ENCODE data around the gene BBLN. TPM values are rescaled to one million over a fixed set of nuclear protein-coding genes. Genes with fewer than 3 reads are reported as not detected.

Gene BBLN
- total and polyA plus RNA-seq, 5 experiments from 2014 or later, result 47.7 to 122 (median 116) TPM

DNA sequence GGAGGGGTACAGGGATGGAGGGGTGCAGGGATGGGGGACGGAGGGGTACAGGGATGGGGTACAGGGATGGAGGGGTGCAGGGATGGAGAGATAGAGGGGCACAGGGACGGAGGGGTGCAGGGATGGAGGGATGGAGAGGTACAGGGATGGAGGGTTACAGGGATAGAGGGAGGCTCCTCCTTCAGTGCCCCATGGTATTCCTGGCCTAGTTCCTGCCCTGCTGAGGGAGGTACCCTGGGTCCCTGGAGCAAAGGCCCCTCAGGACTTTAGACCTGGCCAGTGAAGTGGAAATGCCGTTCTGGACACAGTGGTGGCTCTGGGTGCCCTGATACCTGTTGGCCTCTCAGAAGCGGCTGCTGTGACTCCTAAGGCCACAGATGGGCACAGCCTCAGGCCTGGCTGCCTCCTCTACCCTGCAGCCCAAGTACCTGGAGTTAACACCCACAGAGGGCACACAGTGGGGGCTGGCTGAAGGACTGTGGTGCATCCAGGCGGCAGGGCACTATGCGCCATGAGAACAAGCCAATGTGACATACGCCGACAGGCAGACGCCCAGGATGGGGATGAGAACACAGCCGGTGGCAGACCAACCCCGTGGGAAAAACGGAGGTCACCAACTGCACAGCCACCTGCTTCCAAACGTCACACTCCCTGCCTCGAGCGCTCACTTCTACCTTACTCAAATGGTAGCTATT is 40.9 kb upstream of the BBLN start:
- peaks cover 0 to 35% (median 0%) of the 10 kb centered on the region in 3 donors for H3K36me3 Mint-ChIP-seq
- H3K27ac Mint-ChIP-seq, result peak overlapping the region in 1 of 10 donors; percentile 90
- H3K4me1 Mint-ChIP-seq, result peaks cover 3 to 24% (median 12%) of the 10 kb centered on the region in 4 donors
- H3K9me3 Mint-ChIP-seq, result no peaks in the 10 kb centered on the region
- POLR2A ChIA-PET, result interaction anchor here (0.6 kb wide), 1 partner anchor 67 kb away, joined by 3 read pairs; no protein-coding TSS in a partner anchor
- ATAC-seq (no peak), DNase-seq (peak in 1 of 10 donors; percentile 48)
- no peak overlapping the region for H3K4me3 Mint-ChIP-seq
- H3K27me3 Mint-ChIP-seq, result no peaks in the 10 kb centered on the region

- Mint-ChIP-seq H3K27me3 (no peaks in the 10 kb centered on the region), H3K9me3 (no peaks in the 10 kb centered on the region), H3K27ac (no peak overlapping the region), H3K4me1 (peaks cover 5 to 30% (median 17%) of the 10 kb centered on the region in 4 donors), H3K36me3 (peaks cover 0 to 38% (median 2%) of the 10 kb centered on the region in 3 donors), H3K4me3 (no peak overlapping the region)
- POLR2A ChIA-PET, result interaction anchor here (0.6 kb wide), 1 partner anchor 68 kb away, joined by 3 read pairs; no protein-coding TSS in a partner anchor
- DNase-seq, result peak in 1 of 10 donors; percentile 54
- no peak for ATAC-seq
Observed at GRCh38 chr9:128120061-128120740, 39.9 kb upstream of the BBLN start.

DNA sequence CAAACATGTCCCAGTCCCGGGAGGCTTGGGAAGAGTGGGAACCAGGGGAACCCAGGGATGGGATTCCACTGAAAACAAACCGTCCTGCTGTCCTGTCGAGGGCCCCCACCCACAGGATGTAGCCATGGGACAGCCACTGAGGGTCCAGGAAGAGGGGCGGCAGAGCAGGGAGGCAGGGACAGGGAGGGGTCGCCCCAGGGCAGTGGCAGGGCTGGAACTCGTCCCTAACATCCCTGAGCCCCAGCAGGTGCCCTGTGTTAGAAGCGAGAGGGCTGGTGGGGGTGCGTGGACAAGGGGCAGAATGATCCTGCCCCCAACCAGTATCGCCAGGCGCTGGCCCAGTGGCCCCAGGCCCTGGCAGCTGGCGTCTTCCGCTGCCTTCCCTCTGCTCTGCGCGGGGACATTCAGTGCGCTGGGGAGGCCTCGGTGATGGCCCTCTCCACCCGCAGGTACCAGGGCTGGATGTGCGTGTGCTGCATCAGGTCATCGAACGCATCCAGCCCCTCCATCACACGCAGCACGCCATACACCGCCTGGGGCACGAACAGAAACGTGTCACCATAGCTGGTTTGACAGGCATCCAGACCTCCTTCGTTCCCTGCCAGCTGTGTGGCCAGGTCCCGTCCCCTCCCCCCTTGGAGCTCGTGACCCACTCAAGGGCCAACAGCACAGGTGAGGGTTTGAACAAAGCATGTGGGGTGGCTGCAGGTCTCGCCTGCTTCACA is 39.2 kb upstream of the BBLN start:
- no peaks in the 10 kb centered on the region for H3K27me3 Mint-ChIP-seq
- DNase-seq (peak in 1 of 10 donors; percentile 55), ATAC-seq (no peak)
- H3K36me3 Mint-ChIP-seq, result peaks cover 0 to 36% (median 2%) of the 10 kb centered on the region in 3 donors
- no peaks in the 10 kb centered on the region for H3K9me3 Mint-ChIP-seq
- peaks cover 10 to 32% (median 24%) of the 10 kb centered on the region in 4 donors for H3K4me1 Mint-ChIP-seq
- no peak overlapping the region for H3K27ac Mint-ChIP-seq
- no peak overlapping the region for H3K4me3 Mint-ChIP-seq
- POLR2A ChIA-PET, result no interaction called here

DNA sequence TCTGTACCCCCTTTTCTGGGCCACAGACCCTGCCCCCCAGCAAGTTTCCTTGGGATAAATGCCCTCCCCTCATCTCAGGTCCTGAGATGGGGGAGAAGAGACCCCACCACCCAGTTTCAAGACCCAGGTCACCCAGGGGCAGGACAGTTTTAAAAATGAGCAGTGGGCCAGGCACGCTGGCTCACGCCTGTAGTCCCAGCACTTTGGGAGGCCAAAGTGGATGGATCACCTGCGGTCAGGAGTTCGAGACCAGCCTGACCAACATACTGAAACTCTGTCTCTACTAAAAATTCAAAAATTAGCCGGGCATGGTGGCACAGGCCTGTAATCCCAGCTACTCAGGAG is 38.6 kb upstream of the BBLN start:
- Mint-ChIP-seq H3K27me3 (no peaks in the 10 kb centered on the region), H3K4me3 (no peak overlapping the region), H3K9me3 (no peaks in the 10 kb centered on the region), H3K27ac (no peak overlapping the region), H3K36me3 (peaks cover 0 to 34% (median 2%) of the 10 kb centered on the region in 3 donors), H3K4me1 (peaks cover 11 to 32% (median 29%) of the 10 kb centered on the region in 4 donors)
- ATAC-seq, result no peak
- POLR2A ChIA-PET, result interaction anchor here (0.7 kb wide), 1 partner anchor 20 kb away, joined by 3 read pairs; no protein-coding TSS in a partner anchor
- DNase-seq, result no peak

GRCh38 chr9:128121924-128122808 is 37.9 kb upstream of the BBLN start:
- Mint-ChIP-seq H3K27me3 (no peaks in the 10 kb centered on the region), H3K27ac (no peak overlapping the region), H3K9me3 (no peaks in the 10 kb centered on the region), H3K36me3 (peaks cover 0 to 34% (median 2%) of the 10 kb centered on the region in 3 donors), H3K4me3 (no peak overlapping the region), H3K4me1 (peaks cover 11 to 34% (median 30%) of the 10 kb centered on the region in 4 donors)
- POLR2A ChIA-PET, result interaction anchor here (0.7 kb wide), 1 partner anchor 20 kb away, joined by 3 read pairs; no protein-coding TSS in a partner anchor
- ATAC-seq (no peak), DNase-seq (no peak)

DNA sequence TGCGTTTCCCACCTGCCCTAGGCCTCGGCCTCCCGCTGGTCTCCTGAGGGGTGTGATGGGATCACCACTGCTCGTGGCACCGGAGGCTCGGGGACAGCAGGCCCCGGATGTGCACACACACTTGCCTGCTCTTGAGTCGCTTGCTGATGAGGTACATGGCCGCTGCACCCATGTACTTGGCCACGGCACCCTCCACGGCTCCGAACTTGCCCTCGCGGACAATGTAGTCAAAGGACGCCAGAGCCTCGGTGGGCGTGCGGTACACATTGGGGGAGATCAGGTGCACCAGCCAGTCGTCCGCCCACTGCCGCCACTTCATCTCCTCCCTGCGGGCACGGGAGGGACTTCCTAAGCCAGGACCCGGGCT is 37.3 kb upstream of the BBLN start:
- Mint-ChIP-seq H3K4me1 (peaks cover 9 to 30% (median 26%) of the 10 kb centered on the region in 4 donors), H3K27me3 (no peaks in the 10 kb centered on the region), H3K36me3 (peaks cover 0 to 34% (median 2%) of the 10 kb centered on the region in 3 donors), H3K27ac (no peak overlapping the region), H3K4me3 (no peak overlapping the region), H3K9me3 (no peaks in the 10 kb centered on the region)
- ATAC-seq, result no peak
- POLR2A ChIA-PET, result no interaction called here
- peak in 1 of 10 donors; percentile 53 for DNase-seq

DNA sequence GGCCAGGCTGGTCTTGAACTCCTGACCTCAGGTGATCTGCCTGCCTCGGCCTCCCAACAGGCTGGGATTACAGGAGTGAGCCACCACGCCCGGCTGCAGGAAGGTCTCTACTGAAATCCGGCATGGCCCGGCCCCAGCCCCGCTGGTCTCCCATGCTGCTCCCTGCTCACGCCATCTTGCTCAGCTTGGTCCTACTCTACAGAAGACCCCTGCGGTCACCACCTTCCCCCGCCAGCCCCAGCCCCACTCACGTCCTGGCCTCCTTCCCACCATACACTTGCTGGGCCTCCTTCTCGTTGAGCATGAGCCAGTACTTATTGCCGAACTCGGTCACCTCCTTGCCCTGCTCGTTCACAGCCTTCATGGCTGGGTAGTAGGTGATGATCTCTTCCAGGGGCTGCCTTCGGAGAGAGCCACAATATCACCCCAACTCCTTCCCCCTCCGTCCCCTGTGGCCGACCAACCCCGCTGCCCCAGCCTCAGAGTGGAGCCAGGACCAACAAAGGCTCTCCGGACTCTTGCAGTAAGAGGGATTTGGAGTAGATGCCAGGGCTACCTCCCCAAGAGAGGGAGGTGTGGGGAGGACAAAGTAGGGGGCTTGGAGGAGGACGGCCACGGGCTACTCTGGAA is 36.5 kb upstream of the BBLN start:
- POLR2A ChIA-PET, result no interaction called here
- Mint-ChIP-seq H3K27ac (peak overlapping the region in 1 of 10 donors; percentile 18), H3K27me3 (no peaks in the 10 kb centered on the region), H3K9me3 (no peaks in the 10 kb centered on the region), H3K4me1 (peaks cover 12 to 31% (median 23%) of the 10 kb centered on the region in 4 donors), H3K4me3 (no peak overlapping the region), H3K36me3 (peaks cover 0 to 34% (median 2%) of the 10 kb centered on the region in 3 donors)
- peak in 1 of 10 donors; percentile 30 for DNase-seq
- ATAC-seq, result no peak

GRCh38 chr9:128124451-128124850 is 35.6 kb upstream of the BBLN start:
- DNase-seq (no peak), ATAC-seq (no peak)
- H3K27me3 Mint-ChIP-seq, result no peaks in the 10 kb centered on the region
- H3K4me3 Mint-ChIP-seq, result peak overlapping the region in 5 of 10 donors; percentile 38 to 91 (median 48)
- no peaks in the 10 kb centered on the region for H3K9me3 Mint-ChIP-seq
- peaks cover 0 to 34% (median 2%) of the 10 kb centered on the region in 3 donors for H3K36me3 Mint-ChIP-seq
- H3K4me1 Mint-ChIP-seq, result peaks cover 19 to 37% (median 29%) of the 10 kb centered on the region in 4 donors
- POLR2A ChIA-PET, result no interaction called here
- peak overlapping the region in 5 of 10 donors; percentile 41 to 85 (median 60) for H3K27ac Mint-ChIP-seq

DNA sequence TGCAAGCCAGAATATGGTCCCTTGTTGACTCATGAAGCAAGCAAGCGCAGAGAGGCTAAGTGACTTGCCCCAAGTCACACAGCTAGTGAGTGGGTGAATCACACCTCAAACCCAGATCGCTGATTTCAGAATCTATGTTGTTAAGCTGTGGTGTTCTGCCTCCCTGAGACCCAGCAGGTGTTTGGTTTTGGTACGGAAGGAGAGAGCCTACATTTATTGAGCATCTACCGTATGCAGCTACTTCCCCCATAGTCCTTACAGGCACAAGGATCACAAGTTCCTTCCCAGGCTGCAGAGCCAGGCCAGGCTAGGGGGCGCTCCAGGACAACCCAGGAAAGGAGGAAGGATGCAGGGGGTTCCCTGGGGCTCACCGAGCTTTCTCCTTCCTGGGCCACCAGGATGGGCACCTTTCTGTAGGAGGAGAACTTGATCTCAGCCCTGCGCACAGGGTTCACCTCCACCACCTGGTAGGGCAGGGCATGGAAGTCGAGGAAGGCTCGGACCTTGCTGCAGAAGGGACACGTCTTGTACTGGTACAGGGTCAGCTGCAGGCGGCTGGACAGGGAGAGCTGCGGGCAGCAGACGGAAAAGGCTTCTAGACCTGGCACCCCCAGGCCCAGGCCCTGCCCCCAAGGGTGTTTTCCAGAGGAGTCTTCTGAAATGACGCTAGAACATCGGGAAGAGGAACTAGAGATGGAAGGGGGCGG is 35.0 kb upstream of the BBLN start:
- Mint-ChIP-seq H3K4me3 (peak overlapping the region; percentile 42 to 99 (median 64)), H3K27me3 (no peaks in the 10 kb centered on the region), H3K4me1 (peaks cover 20 to 43% (median 33%) of the 10 kb centered on the region in 4 donors), H3K36me3 (peaks cover 0 to 34% (median 2%) of the 10 kb centered on the region in 3 donors), H3K9me3 (no peaks in the 10 kb centered on the region), H3K27ac (peak overlapping the region; percentile 29 to 85 (median 54))
- POLR2A ChIA-PET, result interaction anchor here (1.5 kb wide), 1 partner anchor 35 kb away, joined by 5 read pairs; no protein-coding TSS in a partner anchor
- ATAC-seq (no peak), DNase-seq (peak in 2 of 10 donors; percentile 18 to 34)

- peaks cover 0 to 34% (median 2%) of the 10 kb centered on the region in 3 donors for H3K36me3 Mint-ChIP-seq
- POLR2A ChIA-PET, result interaction anchor here (1.5 kb wide), 1 partner anchor 34 kb away, joined by 5 read pairs; no protein-coding TSS in a partner anchor
- peak overlapping the region; percentile 77 to 99 (median 84) for H3K4me3 Mint-ChIP-seq
- no peaks in the 10 kb centered on the region for H3K9me3 Mint-ChIP-seq
- no peak for DNase-seq
- H3K27me3 Mint-ChIP-seq, result no peaks in the 10 kb centered on the region
- no peak for ATAC-seq
- H3K4me1 Mint-ChIP-seq, result peaks cover 20 to 46% (median 34%) of the 10 kb centered on the region in 4 donors
- H3K27ac Mint-ChIP-seq, result peak overlapping the region; percentile 47 to 82 (median 74)
Observed at GRCh38 chr9:128125580-128126354, 34.3 kb upstream of the BBLN start.
